Endothelial cell (in vitro differentiated cells): ENCODE data around the gene SLC9A9. TPM values are rescaled to one million over a fixed set of nuclear protein-coding genes. Genes with fewer than 3 reads are reported as not detected.

Experiments used
- DNase-seq: peaks from one replicate; pipeline ENCODE4 v3.0.0; 2021; ENCODE audit warnings: low spot score
- H3K27ac Mint-ChIP-seq: one replicate; pipeline ENCODE4 v1.8.0; 2021; ENCODE audit warnings: mixed read lengths, inconsistent platforms; ENCODE audit not compliant: unreplicated experiment
- H3K27me3 Mint-ChIP-seq: one replicate; pipeline ENCODE4 v1.8.0; 2021; ENCODE audit warnings: mild to moderate bottlenecking, moderate library complexity, mixed read lengths, inconsistent platforms; ENCODE audit not compliant: unreplicated experiment
- H3K36me3 Mint-ChIP-seq: one replicate; pipeline ENCODE4 v1.8.0; 2021; ENCODE audit warnings: mild to moderate bottlenecking, low read depth, mixed read lengths, inconsistent platforms; ENCODE audit not compliant: unreplicated experiment
- H3K4me1 Mint-ChIP-seq: one replicate; pipeline ENCODE4 v1.8.0; 2021; ENCODE audit warnings: mild to moderate bottlenecking, mixed read lengths, inconsistent platforms; ENCODE audit not compliant: unreplicated experiment
- H3K4me3 Mint-ChIP-seq: one replicate; pipeline ENCODE4 v1.8.0; 2021; ENCODE audit warnings: mild to moderate bottlenecking, mixed read lengths, inconsistent platforms; ENCODE audit not compliant: unreplicated experiment
- H3K9me3 Mint-ChIP-seq: one replicate; pipeline ENCODE4 v1.8.0; 2021; ENCODE audit warnings: mixed read lengths, inconsistent platforms; ENCODE audit not compliant: unreplicated experiment
- total RNA-seq: library from RNA; stranded (reverse); fragmentation: NEBNext Ultra II Directional; extraction: Animal tissue kit (Norgen Biotek cat#: 25700); gene quantifications from one replicate; pipeline ENCODE4 v1.2.1, GENCODE V29; 2021; ENCODE audit not compliant: unreplicated experiment
- TF ChIP-seq, protein P1 (sequence below): fragments of 200-600 bp; sonication (generic); IDR thresholded peaks from one replicate; pipeline ENCODE4 v1.5.0; 2021; ENCODE audit warnings: antibody characterized with exemption; ENCODE audit not compliant: unreplicated experiment

SLC9A9 gene
- total RNA-seq, 1 donor from 2014 or later = 7.9 TPM

- TF ChIP-seq, protein P1, sequence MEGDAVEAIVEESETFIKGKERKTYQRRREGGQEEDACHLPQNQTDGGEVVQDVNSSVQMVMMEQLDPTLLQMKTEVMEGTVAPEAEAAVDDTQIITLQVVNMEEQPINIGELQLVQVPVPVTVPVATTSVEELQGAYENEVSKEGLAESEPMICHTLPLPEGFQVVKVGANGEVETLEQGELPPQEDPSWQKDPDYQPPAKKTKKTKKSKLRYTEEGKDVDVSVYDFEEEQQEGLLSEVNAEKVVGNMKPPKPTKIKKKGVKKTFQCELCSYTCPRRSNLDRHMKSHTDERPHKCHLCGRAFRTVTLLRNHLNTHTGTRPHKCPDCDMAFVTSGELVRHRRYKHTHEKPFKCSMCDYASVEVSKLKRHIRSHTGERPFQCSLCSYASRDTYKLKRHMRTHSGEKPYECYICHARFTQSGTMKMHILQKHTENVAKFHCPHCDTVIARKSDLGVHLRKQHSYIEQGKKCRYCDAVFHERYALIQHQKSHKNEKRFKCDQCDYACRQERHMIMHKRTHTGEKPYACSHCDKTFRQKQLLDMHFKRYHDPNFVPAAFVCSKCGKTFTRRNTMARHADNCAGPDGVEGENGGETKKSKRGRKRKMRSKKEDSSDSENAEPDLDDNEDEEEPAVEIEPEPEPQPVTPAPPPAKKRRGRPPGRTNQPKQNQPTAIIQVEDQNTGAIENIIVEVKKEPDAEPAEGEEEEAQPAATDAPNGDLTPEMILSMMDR = no peak
- DNase-seq = no peak
- H3K27ac Mint-ChIP-seq = peak overlapping the region; percentile 39
- peaks cover 4% of the 10 kb centered on the region for H3K27me3 Mint-ChIP-seq
- H3K36me3 Mint-ChIP-seq = no peaks in the 10 kb centered on the region
- peaks cover 5% of the 10 kb centered on the region for H3K4me1 Mint-ChIP-seq
- H3K4me3 Mint-ChIP-seq = no peak overlapping the region
- H3K9me3 Mint-ChIP-seq = no peaks in the 10 kb centered on the region
These were observed 611.1 kb downstream of the SLC9A9 start for GRCh38 chr3:143237077-143237627.

GRCh38 chr3:143236226-143236964 lies 611.9 kb downstream of the SLC9A9 start:
- Mint-ChIP-seq H3K27ac (no peak overlapping the region), H3K4me1 (peaks cover 5% of the 10 kb centered on the region), H3K4me3 (no peak overlapping the region), H3K36me3 (no peaks in the 10 kb centered on the region), H3K9me3 (no peaks in the 10 kb centered on the region), H3K27me3 (peaks cover 4% of the 10 kb centered on the region)
- TF ChIP-seq, protein P1 = no peak
- DNase-seq = no peak

DNA sequence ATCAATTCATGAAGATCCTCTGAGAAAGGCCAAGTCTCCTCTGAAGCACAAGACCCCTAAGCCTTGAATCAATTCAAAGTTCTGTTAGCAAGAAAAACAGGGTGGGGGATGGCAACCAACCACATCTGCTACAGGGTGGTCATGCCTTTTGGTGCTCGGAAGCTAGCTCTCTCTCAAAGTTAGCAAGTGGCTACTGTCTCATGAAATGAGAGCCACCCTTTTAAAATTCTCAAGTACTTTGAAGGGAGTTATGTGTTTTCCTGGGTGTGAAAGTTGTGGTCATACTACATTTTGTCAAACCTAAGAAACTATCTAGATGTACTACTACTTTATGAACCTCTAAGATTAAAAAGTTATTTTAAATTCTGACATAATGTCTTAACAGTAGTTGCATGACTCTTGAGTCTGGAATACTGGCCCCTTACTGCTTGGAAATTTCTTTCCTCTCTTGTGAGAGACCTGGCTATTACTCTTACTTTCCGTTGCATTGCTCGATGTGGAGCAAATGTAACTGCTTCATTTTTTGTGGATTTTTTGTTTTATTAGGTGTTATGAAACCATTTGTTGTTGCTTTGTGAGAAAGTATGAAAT lies 612.6 kb downstream of the SLC9A9 start:
- peaks cover 4% of the 10 kb centered on the region for H3K27me3 Mint-ChIP-seq
- peaks cover 5% of the 10 kb centered on the region for H3K4me1 Mint-ChIP-seq
- no peak for DNase-seq
- no peaks in the 10 kb centered on the region for H3K36me3 Mint-ChIP-seq
- no peak overlapping the region for H3K4me3 Mint-ChIP-seq
- TF ChIP-seq, protein P1 = no peak
- no peaks in the 10 kb centered on the region for H3K9me3 Mint-ChIP-seq
- no peak overlapping the region for H3K27ac Mint-ChIP-seq

DNA sequence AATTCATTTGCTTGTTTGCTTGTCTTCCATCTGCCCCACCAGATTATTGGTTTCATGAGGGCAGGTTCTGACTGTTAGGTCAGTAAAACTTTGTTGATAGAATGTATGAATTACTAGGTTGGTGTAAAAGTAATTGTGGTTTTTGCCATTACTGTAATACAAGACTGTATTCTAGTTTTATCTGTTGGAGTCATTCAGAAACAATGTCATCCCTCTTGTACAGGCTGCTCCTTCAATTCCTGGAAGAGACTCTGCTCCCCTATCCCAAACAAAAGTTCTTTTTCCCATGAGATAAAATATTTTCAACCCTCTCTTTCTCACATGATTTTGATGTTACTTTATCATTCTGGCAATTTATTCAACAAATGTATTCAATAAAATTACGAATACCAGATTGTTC lies 613.7 kb downstream of the SLC9A9 start:
- no peak for DNase-seq
- Mint-ChIP-seq H3K4me3 (no peak overlapping the region), H3K4me1 (peaks cover 5% of the 10 kb centered on the region), H3K27ac (no peak overlapping the region), H3K36me3 (no peaks in the 10 kb centered on the region), H3K9me3 (no peaks in the 10 kb centered on the region), H3K27me3 (peaks cover 4% of the 10 kb centered on the region)
- TF ChIP-seq, protein P1 = no peak

GRCh38 chr3:143232981-143233380 lies 615.3 kb downstream of the SLC9A9 start:
- Mint-ChIP-seq H3K4me3 (no peak overlapping the region), H3K27ac (no peak overlapping the region), H3K27me3 (peaks cover under 1% of the 10 kb centered on the region), H3K36me3 (no peaks in the 10 kb centered on the region), H3K4me1 (peaks cover 2% of the 10 kb centered on the region), H3K9me3 (no peaks in the 10 kb centered on the region)
- TF ChIP-seq, protein P1 = no peak
- DNase-seq = no peak
